GM13976 (cell line): ENCODE data around the gene MRPL4.

ENCODE experiments used
- DNase-seq: peaks from one replicate; pipeline ENCODE4 v3.0.0; 2012; ENCODE audit warnings: low spot score
- in situ Hi-C: fragments of 300-500 bp; cut with MboI; formaldehyde crosslinking; loops from one replicate; pipeline ENCODE4 v1.12.0; 2022; ENCODE audit warnings: low sequenced_read_pairs, mixed read lengths, inconsistent platforms; ENCODE audit not compliant: unreplicated experiment
- TF ChIP-seq, protein P1 (sequence below): IDR thresholded peaks from 2 replicates; pipeline ENCODE4 v1.5.1; 2012; ENCODE audit warnings: borderline replicate concordance, mild to moderate bottlenecking; ENCODE audit not compliant: insufficient read depth; ENCODE audit errors: extremely low read depth, missing control alignments, control extremely low read depth

Gene MRPL4

DNA sequence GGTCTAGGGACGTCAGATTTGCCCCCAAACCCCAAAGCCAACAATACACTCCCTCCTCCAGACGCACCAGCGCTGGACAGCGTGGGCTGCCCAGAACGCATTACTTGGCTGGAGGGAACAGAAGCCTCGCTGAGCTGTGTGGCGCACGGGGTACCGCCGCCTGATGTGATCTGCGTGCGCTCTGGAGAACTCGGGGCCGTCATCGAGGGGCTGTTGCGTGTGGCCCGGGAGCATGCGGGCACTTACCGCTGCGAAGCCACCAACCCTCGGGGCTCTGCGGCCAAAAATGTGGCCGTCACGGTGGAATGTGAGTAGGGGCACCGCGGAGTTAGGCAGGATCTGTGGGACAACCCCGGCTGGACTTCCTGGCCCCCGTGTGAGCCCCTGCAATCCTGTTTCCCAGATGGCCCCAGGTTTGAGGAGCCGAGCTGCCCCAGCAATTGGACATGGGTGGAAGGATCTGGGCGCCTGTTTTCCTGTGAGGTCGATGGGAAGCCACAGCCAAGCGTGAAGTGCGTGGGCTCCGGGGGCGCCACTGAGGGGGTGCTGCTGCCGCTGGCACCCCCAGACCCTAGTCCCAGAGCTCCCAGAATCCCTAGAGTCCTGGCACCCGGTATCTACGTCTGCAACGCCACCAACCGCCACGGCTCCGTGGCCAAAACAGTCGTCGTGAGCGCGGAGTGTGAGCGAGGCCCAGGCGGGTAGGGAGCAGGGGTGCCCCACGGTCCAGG lies 41.8 kb downstream of the MRPL4 start:
- TF ChIP-seq, protein P1, sequence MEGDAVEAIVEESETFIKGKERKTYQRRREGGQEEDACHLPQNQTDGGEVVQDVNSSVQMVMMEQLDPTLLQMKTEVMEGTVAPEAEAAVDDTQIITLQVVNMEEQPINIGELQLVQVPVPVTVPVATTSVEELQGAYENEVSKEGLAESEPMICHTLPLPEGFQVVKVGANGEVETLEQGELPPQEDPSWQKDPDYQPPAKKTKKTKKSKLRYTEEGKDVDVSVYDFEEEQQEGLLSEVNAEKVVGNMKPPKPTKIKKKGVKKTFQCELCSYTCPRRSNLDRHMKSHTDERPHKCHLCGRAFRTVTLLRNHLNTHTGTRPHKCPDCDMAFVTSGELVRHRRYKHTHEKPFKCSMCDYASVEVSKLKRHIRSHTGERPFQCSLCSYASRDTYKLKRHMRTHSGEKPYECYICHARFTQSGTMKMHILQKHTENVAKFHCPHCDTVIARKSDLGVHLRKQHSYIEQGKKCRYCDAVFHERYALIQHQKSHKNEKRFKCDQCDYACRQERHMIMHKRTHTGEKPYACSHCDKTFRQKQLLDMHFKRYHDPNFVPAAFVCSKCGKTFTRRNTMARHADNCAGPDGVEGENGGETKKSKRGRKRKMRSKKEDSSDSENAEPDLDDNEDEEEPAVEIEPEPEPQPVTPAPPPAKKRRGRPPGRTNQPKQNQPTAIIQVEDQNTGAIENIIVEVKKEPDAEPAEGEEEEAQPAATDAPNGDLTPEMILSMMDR, result no peak
- DNase-seq, result no peak
- in situ Hi-C loops, result no loop called here

DNA sequence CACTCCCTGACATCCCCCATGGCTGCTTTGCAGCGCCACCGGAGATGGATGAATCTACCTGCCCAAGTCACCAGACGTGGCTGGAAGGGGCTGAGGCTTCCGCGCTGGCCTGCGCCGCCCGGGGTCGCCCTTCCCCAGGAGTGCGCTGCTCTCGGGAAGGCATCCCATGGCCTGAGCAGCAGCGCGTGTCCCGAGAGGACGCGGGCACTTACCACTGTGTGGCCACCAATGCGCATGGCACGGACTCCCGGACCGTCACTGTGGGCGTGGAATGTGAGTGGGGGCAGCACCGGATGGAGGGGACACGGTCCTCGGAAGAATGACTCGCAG lies 42.3 kb downstream of the MRPL4 start:
- TF ChIP-seq, protein P1, result no peak
- in situ Hi-C loops, result no loop called here
- no peak for DNase-seq

DNA sequence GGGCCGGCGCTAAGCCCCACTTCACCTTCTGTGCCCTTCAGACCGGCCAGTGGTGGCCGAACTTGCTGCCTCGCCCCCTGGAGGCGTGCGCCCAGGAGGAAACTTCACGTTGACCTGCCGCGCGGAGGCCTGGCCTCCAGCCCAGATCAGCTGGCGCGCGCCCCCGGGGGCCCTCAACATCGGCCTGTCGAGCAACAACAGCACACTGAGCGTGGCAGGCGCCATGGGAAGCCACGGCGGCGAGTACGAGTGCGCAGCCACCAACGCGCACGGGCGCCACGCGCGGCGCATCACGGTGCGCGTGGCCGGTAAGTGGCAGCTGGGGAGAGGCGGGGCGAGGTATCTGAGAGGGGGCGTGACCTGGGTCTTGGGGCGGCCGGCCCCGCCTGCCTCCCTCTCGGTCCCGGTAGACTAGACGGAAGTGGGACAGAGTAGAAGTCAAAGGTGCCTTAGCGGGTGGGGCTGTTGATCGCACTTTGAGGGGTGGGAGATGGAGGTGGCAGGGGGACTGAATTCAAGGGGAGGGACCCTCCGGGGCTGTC lies 43.4 kb downstream of the MRPL4 start:
- peak; percentile 88 for DNase-seq
- in situ Hi-C loops, result no loop called here
- TF ChIP-seq, protein P1, result no peak

DNA sequence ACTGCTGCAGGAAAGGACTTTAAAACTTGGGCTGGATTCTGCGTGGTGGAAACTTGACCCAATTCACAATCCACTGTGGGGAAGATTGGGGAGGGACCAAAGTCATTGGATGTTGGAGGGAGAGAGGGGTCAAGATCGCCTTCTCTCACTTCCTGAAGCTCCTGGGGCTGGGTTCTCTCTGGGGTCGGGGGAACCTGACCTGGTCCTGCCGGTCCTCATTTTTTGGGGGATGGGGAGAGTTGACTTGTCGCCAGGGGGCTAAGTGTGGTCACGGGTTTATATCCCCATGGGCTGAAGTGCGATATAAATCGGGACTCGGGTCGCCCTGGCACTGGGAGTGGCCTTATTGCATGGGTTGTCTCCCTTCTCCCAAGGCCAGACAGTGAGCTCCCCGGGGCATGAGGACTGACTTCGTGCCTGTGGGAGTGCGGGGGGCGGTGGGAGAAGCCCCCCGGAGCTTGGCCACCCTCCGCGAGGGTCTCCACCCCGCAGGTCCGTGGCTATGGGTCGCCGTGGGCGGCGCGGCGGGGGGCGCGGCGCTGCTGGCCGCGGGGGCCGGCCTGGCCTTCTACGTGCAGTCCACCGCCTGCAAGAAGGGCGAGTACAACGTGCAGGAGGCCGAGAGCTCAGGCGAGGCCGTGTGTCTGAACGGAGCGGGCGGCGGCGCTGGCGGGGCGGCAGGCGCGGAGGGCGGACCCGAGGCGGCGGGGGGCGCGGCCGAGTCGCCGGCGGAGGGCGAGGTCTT lies 44.0 kb downstream of the MRPL4 start:
- no peak for DNase-seq
- in situ Hi-C loops, result no loop called here
- TF ChIP-seq, protein P1, result no peak

DNA sequence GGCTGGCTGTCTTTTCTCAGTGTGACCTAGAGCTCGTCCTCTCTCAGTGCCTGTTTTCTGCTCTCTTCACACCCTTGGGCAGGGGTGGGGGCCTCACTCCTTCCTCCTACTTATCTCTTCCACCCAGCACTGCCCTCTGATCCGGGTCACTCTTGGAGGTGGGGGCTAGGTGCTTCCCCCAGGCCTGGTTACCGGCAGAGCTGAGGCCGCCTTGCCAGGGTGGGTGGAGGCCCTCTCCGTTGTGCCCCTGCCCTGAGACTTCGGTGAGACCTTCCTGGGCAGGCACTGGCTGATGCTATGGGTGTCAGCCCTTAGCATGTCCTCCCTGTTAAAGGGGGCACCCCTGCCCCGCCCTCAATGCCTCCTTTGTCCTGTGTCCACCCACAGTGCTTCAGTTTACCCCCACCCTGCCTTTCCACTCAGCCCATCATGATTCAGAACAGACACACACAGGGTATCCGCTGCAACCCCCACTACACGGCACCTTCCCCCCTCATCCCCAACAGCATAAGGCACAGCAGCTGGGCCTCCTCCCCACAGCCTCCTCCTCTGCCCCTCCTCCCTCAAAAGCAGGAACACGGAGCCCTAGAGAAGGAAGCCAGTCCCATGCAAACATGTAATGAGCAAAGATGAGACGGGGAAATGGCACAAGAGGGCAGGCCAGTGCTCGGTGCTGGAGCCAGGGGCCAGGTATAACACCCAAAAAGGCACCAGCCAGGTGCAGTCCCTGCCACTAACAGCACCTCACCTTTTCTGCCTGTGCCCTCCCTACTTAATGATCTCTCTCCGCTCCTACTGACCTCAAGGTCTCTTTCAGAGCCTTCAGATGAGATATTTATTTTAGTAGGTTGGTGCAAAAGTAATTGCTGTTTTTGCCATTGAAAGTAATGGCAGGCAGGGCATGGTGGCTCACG lies 47.8 kb downstream of the MRPL4 start:
- DNase-seq, result no peak
- TF ChIP-seq, protein P1, result no peak
- in situ Hi-C loops, result no loop called here
